ENCODE measurements around the gene MRM3.

MRM3 gene

GRCh38 chr17:806781-807522 is 24.8 kb downstream of the MRM3 start:
- Histone ChIP-seq H3K27me3 (ENCODE audit: insufficient read depth, poor library complexity, severe bottlenecking) (no peaks in the 10 kb centered on the region), H3K27ac (replicated peaks) (no peak overlapping the region), H3K4me3 (replicated peaks; ENCODE audit: insufficient read depth, low read length) (no peak overlapping the region)
- TF ChIP-seq REST (IDR thresholded peaks at IDR 0.05; ENCODE audit: insufficient replicate concordance, low read depth): no peak
- TF ChIP-seq SPI1 (IDR thresholded peaks at IDR 0.05; ENCODE audit: borderline replicate concordance, low read depth): no peak
- no peak for TF ChIP-seq GABPA (IDR thresholded peaks at IDR 0.05; ENCODE audit: low read depth)
- DNase-seq (ENCODE audit: low read depth in 1 of 2, low spot score in 1 of 2): no peak

GRCh38 chr17:807523-808294 is 25.6 kb downstream of the MRM3 start:
- DNase-seq (ENCODE audit: low read depth in 1 of 2, low spot score in 1 of 2): no peak
- TF ChIP-seq REST (IDR thresholded peaks at IDR 0.05; ENCODE audit: insufficient replicate concordance, low read depth) (no peak), CTCF (IDR thresholded peaks at IDR 0.05; ENCODE audit: insufficient read depth, low read length) (no peak), SPI1 (IDR thresholded peaks at IDR 0.05; ENCODE audit: borderline replicate concordance, low read depth) (no peak), GABPA (IDR thresholded peaks at IDR 0.05; ENCODE audit: low read depth) (no peak), POLR2AphosphoS5 (IDR thresholded peaks at IDR 0.05; ENCODE audit: low read depth) (no peak)
- no peak overlapping the region for H3K4me3 ChIP-seq (replicated peaks; ENCODE audit: insufficient read depth, low read length)
- H3K27me3 ChIP-seq (ENCODE audit: insufficient read depth, poor library complexity, severe bottlenecking): no peaks in the 10 kb centered on the region
- no peak overlapping the region for H3K27ac ChIP-seq (replicated peaks)

GRCh38 chr17:811051-811784 is 29.1 kb downstream of the MRM3 start:
- no peak for DNase-seq (ENCODE audit: low read depth in 1 of 2, low spot score in 1 of 2)
- Histone ChIP-seq H3K27me3 (ENCODE audit: insufficient read depth, poor library complexity, severe bottlenecking) (no peaks in the 10 kb centered on the region), H3K4me3 (replicated peaks; ENCODE audit: insufficient read depth, low read length) (no peak overlapping the region), H3K27ac (replicated peaks) (no peak overlapping the region)
- TF ChIP-seq GABPA (IDR thresholded peaks at IDR 0.05; ENCODE audit: low read depth): no peak
- TF ChIP-seq REST (IDR thresholded peaks at IDR 0.05; ENCODE audit: insufficient replicate concordance, low read depth): no peak
- TF ChIP-seq CTCF (IDR thresholded peaks at IDR 0.05; ENCODE audit: insufficient read depth, low read length): no peak
- TF ChIP-seq SPI1 (IDR thresholded peaks at IDR 0.05; ENCODE audit: borderline replicate concordance, low read depth): no peak
- TF ChIP-seq POLR2AphosphoS5 (IDR thresholded peaks at IDR 0.05; ENCODE audit: low read depth): no peak
